Measurements from ENCODE around the gene POU3F3. TPM values are rescaled to one million over a fixed set of nuclear protein-coding genes. Genes with fewer than 3 reads are reported as not detected.

The POU3F3 gene
- total RNA-seq, 2 experiments from 2014 or later, result not detected

DNA sequence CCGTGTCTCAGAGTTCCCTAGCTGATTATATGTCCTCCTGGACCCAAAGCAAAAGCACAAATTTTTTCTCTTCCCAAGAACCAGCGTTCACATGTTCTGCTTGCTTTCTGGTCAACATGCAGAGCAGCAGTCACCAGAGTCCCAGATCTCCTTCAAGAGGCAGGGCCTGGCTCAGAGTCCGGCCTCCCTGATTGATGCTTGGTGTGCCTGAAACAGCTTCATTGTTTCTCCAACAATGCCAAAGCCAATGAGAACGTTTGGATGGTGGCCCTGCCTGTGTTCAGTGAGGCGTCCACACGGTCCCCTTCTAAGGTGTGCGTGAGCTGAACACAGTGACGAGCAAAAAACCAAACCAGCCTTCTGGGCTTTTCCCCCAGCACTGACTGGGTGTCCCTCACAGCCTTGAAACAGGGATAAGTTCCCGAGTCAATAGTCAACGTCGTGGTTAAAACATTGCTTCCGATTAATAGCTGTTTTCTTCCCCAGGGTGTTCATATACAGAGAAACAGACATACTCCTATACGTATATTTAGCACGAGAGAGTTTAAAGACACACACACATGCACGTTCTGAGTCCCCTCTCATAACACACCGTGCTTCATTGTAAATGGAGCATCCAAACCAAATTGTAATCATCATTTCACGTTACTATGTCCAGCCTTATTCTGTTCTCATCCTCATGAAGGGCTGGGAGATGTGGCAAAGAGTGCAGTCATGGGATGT, 19.3 kb upstream of the POU3F3 start:
- H3K36me3 ChIP-seq (ENCODE audit: insufficient read depth, low read length), result no peaks in the 10 kb centered on the region
- ATAC-seq (ENCODE audit: poor library complexity), result no peak
- H3K36me3 Mint-ChIP-seq (ENCODE audit: low read depth), result no peaks in the 10 kb centered on the region

GRCh38 chr2:104836265-104836664, 17.6 kb upstream of the POU3F3 start:
- Mint-ChIP-seq H3K9me3 (no peaks in the 10 kb centered on the region), H3K27ac (no peak overlapping the region), H3K36me3 (ENCODE audit: low read depth) (no peaks in the 10 kb centered on the region), H3K4me3 (no peak overlapping the region), H3K4me1 (ENCODE audit: low read depth) (no peaks in the 10 kb centered on the region), H3K27me3 (peaks cover 47% of the 10 kb centered on the region)
- TF ChIP-seq, protein P1, sequence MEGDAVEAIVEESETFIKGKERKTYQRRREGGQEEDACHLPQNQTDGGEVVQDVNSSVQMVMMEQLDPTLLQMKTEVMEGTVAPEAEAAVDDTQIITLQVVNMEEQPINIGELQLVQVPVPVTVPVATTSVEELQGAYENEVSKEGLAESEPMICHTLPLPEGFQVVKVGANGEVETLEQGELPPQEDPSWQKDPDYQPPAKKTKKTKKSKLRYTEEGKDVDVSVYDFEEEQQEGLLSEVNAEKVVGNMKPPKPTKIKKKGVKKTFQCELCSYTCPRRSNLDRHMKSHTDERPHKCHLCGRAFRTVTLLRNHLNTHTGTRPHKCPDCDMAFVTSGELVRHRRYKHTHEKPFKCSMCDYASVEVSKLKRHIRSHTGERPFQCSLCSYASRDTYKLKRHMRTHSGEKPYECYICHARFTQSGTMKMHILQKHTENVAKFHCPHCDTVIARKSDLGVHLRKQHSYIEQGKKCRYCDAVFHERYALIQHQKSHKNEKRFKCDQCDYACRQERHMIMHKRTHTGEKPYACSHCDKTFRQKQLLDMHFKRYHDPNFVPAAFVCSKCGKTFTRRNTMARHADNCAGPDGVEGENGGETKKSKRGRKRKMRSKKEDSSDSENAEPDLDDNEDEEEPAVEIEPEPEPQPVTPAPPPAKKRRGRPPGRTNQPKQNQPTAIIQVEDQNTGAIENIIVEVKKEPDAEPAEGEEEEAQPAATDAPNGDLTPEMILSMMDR (IDR thresholded peaks at IDR 0.05), result no peak
- intact Hi-C loops (cut with DNase I, micrococcal nuclease), result no loop called here
- H3K9me3 ChIP-seq (ENCODE audit: control insufficient read depth in 1 of 2, insufficient read depth in 1 of 2, low read length in 2 of 2), result no peaks in the 10 kb centered on the region
- H3K27me3 ChIP-seq (ENCODE audit: control insufficient read depth in 1 of 2, insufficient read depth in 2 of 2, low read length in 2 of 2), result peaks cover 0 to 10% of the 10 kb centered on the region in 2 experiments
- ChIA-PET CTCF (no interaction called here), POLR2A (no interaction called here)
- no peak overlapping the region for H3K4me3 ChIP-seq (ENCODE audit: low read length)
- no peak for ATAC-seq (ENCODE audit: poor library complexity)
- no peaks in the 10 kb centered on the region for H3K36me3 ChIP-seq (ENCODE audit: insufficient read depth, low read length)
- no peak for DNase-seq
- no peak overlapping the region for H3K27ac ChIP-seq (ENCODE audit: low read depth in 1 of 2, low read length in 2 of 2)
- no peaks in the 10 kb centered on the region for H3K4me1 ChIP-seq (ENCODE audit: insufficient read depth, low read length)

More for the DNA sequence above, 19.3 kb upstream of the POU3F3 start:
- Mint-ChIP-seq H3K4me1 (ENCODE audit: low read depth) (no peaks in the 10 kb centered on the region), H3K27ac (no peak overlapping the region), H3K4me3 (no peak overlapping the region), H3K27me3 (peaks cover 32% of the 10 kb centered on the region), H3K9me3 (no peaks in the 10 kb centered on the region)
- no peaks in the 10 kb centered on the region for H3K27me3 ChIP-seq (ENCODE audit: control insufficient read depth in 1 of 2, insufficient read depth in 2 of 2, low read length in 2 of 2)
- intact Hi-C loops (cut with DNase I, micrococcal nuclease), result no loop called here
- CTCF ChIA-PET, result no interaction called here
- H3K4me1 ChIP-seq (ENCODE audit: insufficient read depth, low read length), result no peaks in the 10 kb centered on the region
- POLR2A ChIA-PET, result no interaction called here
- TF ChIP-seq, protein P1 (IDR thresholded peaks at IDR 0.05), result no peak
- no peak for DNase-seq
- no peaks in the 10 kb centered on the region for H3K9me3 ChIP-seq (ENCODE audit: control insufficient read depth in 1 of 2, insufficient read depth in 1 of 2, low read length in 2 of 2)
- H3K4me3 ChIP-seq (ENCODE audit: low read length), result no peak overlapping the region
- H3K27ac ChIP-seq (ENCODE audit: low read depth in 1 of 2, low read length in 2 of 2), result no peak overlapping the region

GRCh38 chr2:104836841-104837240, 17.1 kb upstream of the POU3F3 start:
- Histone ChIP-seq H3K4me1 (ENCODE audit: insufficient read depth, low read length) (no peaks in the 10 kb centered on the region), H3K4me3 (ENCODE audit: low read length) (no peak overlapping the region), H3K36me3 (ENCODE audit: insufficient read depth, low read length) (no peaks in the 10 kb centered on the region), H3K27me3 (ENCODE audit: control insufficient read depth in 1 of 2, insufficient read depth in 2 of 2, low read length in 2 of 2) (peaks cover 4 to 16% of the 10 kb centered on the region in 2 experiments), H3K27ac (ENCODE audit: low read depth in 1 of 2, low read length in 2 of 2) (no peak overlapping the region), H3K9me3 (ENCODE audit: control insufficient read depth in 1 of 2, insufficient read depth in 1 of 2, low read length in 2 of 2) (no peaks in the 10 kb centered on the region)
- CTCF ChIA-PET, result no interaction called here
- Mint-ChIP-seq H3K36me3 (ENCODE audit: low read depth) (no peaks in the 10 kb centered on the region), H3K27me3 (peaks cover 50% of the 10 kb centered on the region), H3K27ac (no peak overlapping the region), H3K9me3 (no peaks in the 10 kb centered on the region), H3K4me1 (ENCODE audit: low read depth) (no peaks in the 10 kb centered on the region), H3K4me3 (no peak overlapping the region)
- DNase-seq (no peak), ATAC-seq (ENCODE audit: poor library complexity) (no peak)
- intact Hi-C loops (cut with DNase I, micrococcal nuclease), result no loop called here
- POLR2A ChIA-PET, result interaction anchor here (0.6 kb wide), 1 partner anchor 206 kb away, joined by 4 read pairs; no protein-coding TSS in a partner anchor
- TF ChIP-seq, protein P1 (IDR thresholded peaks at IDR 0.05), result no peak
